ENCODE results near the gene MYLK4.

The MYLK4 gene

GRCh38 chr6:2754911-2755310 lies 4.2 kb upstream of the MYLK4 start:
- no peak for DNase-seq

- DNase-seq = no peak
These were observed 3.7 kb upstream of the MYLK4 start for GRCh38 chr6:2754393-2754792.

GRCh38 chr6:2753743-2754142 lies 3.0 kb upstream of the MYLK4 start:
- no peak for DNase-seq

- DNase-seq = peak; percentile 12
These were observed 2.4 kb upstream of the MYLK4 start for GRCh38 chr6:2753110-2753489.

- no peak for DNase-seq
These were observed 1.9 kb upstream of the MYLK4 start for GRCh38 chr6:2752477-2753109.

GRCh38 chr6:2751871-2752270 lies 1.1 kb upstream of the MYLK4 start:
- DNase-seq = no peak

GRCh38 chr6:2749969-2750600 lies 637 bp downstream of the MYLK4 start:
- DNase-seq = peak; percentile 6

GRCh38 chr6:2748183-2748582 lies 2.5 kb downstream of the MYLK4 start:
- no peak for DNase-seq

- no peak for DNase-seq
These were observed 4.1 kb downstream of the MYLK4 start for GRCh38 chr6:2746557-2747061.

GRCh38 chr6:2745246-2745645 lies 5.5 kb downstream of the MYLK4 start:
- no peak for DNase-seq

GRCh38 chr6:2744778-2745177 lies 5.9 kb downstream of the MYLK4 start:
- DNase-seq = no peak

- DNase-seq = peak; percentile 12
These were observed 6.4 kb downstream of the MYLK4 start for GRCh38 chr6:2744209-2744771.

- DNase-seq = no peak
These were observed 7.2 kb downstream of the MYLK4 start for GRCh38 chr6:2743280-2744208.

- DNase-seq = no peak
These were observed 9.0 kb downstream of the MYLK4 start for GRCh38 chr6:2741756-2742155.

- DNase-seq = no peak
These were observed 10.1 kb downstream of the MYLK4 start for GRCh38 chr6:2740581-2740980.

- no peak for DNase-seq
These were observed 11.4 kb downstream of the MYLK4 start for GRCh38 chr6:2739335-2739734.

- peak; percentile 24 for DNase-seq
These were observed 12.2 kb downstream of the MYLK4 start for GRCh38 chr6:2738373-2738979.

GRCh38 chr6:2737885-2738284 lies 12.8 kb downstream of the MYLK4 start:
- DNase-seq = no peak

- DNase-seq = no peak
These were observed 16.1 kb downstream of the MYLK4 start for GRCh38 chr6:2734488-2735166.

GRCh38 chr6:2733736-2734480 lies 16.8 kb downstream of the MYLK4 start:
- DNase-seq = no peak

GRCh38 chr6:2733324-2733723 lies 17.4 kb downstream of the MYLK4 start:
- no peak for DNase-seq

Measured in NCI-H774 (cell line).